Measurements from ENCODE around the gene TGFA.
A peak's percentile ranks its signal among the peaks of the same experiment; 100 is the strongest.

The TGFA gene

DNA sequence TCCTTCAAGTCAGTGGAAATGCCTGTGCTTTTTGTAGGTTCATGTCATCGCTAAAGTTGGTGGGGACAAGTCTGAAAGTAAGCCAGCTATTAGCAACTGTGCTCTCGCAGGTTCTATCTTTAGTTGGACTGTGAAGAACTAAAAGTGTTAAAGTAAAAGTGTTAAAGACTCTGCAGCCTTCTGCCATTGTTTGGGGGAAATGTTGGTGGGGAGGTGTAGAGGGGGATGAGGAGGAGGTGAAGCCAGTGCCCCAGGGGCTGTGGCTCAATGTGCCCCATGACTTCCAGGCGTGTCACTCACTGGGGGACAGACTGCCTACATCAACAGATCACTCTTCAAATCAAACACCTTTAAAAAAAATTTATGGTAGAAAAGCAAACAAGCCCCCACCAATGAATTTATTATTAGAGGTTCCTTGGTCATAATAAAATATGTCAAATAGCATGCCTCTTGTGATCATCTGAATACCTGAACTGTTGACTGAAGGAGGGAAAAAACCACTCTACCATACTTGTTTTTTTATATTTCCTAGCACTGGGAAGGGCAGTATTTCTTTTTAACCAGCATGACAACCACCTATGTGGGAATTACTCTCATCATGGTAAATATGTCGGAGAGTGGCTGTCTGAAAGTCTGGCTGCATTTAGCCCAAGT is 19.3 kb downstream of the TGFA start:
- no peak for DNase-seq (ENCODE audit: low read depth)
- peaks cover 14% of the 10 kb centered on the region for H3K27me3 ChIP-seq (replicated peaks; ENCODE audit: control insufficient read depth, insufficient read depth, low read length)
- H3K9me3 ChIP-seq (ENCODE audit: control insufficient read depth, low read length) = peaks cover 20% of the 10 kb centered on the region
- peaks cover 14% of the 10 kb centered on the region for H3K4me1 ChIP-seq (ENCODE audit: control insufficient read depth, insufficient read depth, low read length)
- no peak overlapping the region for H3K4me3 ChIP-seq (ENCODE audit: low read length)
- no peaks in the 10 kb centered on the region for H3K36me3 ChIP-seq (ENCODE audit: control insufficient read depth, insufficient read depth, low read length, severe bottlenecking)
- no peak overlapping the region for H3K9ac ChIP-seq (ENCODE audit: low read length)

DNA sequence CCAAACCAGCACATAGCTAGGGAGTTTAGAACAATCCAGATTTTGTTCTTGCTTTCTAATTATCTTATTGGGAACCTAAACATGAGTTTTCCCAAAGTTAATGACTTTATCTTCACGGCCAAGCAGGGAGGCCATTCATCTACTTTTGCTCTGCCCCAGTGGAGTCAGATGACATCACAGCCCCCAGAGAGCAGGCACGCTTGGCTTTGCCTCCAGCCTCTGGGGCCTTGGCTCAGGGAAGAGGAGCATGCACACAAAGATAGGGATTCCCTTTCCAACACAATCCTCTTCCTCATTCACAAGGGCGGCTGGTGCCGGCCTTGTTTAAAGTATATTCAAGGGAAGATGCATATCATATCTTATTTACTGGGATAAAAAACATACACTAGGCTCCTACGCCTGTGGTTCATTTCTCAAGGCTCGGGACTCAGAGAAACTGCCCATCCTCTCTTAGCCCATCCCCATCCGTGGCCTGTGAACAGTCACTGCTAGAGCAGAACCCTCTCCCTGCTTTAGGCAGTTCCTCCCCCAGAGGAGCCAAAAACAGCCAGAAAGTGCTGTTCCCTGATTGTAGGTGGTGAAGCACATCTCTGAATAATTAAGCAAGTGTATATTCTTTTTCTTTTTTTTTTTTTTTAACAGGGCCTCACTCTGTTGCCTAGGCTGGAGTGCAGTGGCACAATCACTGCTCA is 21.2 kb downstream of the TGFA start:
- Histone ChIP-seq H3K9ac (ENCODE audit: low read length) (no peak overlapping the region), H3K4me1 (ENCODE audit: control insufficient read depth, insufficient read depth, low read length) (peaks cover 10% of the 10 kb centered on the region), H3K36me3 (ENCODE audit: control insufficient read depth, insufficient read depth, low read length, severe bottlenecking) (no peaks in the 10 kb centered on the region), H3K27me3 (replicated peaks; ENCODE audit: control insufficient read depth, insufficient read depth, low read length) (peaks cover 14% of the 10 kb centered on the region), H3K9me3 (ENCODE audit: control insufficient read depth, low read length) (peaks cover 12% of the 10 kb centered on the region), H3K4me3 (ENCODE audit: low read length) (peak overlapping the region; percentile 8)
- DNase-seq (ENCODE audit: low read depth) = no peak

- no peak overlapping the region for H3K9ac ChIP-seq (ENCODE audit: low read length)
- no peaks in the 10 kb centered on the region for H3K36me3 ChIP-seq (ENCODE audit: control insufficient read depth, insufficient read depth, low read length, severe bottlenecking)
- peak overlapping the region; percentile 8 for H3K4me3 ChIP-seq (ENCODE audit: low read length)
- DNase-seq (ENCODE audit: low read depth) = no peak
- H3K27me3 ChIP-seq (replicated peaks; ENCODE audit: control insufficient read depth, insufficient read depth, low read length) = peaks cover 14% of the 10 kb centered on the region
- H3K4me1 ChIP-seq (ENCODE audit: control insufficient read depth, insufficient read depth, low read length) = peaks cover 10% of the 10 kb centered on the region
- H3K9me3 ChIP-seq (ENCODE audit: control insufficient read depth, low read length) = peaks cover 9% of the 10 kb centered on the region
Measured at GRCh38 chr2:70531419-70532086, 22.1 kb downstream of the TGFA start.

GRCh38 chr2:70529610-70530009 is 24.0 kb downstream of the TGFA start:
- DNase-seq (ENCODE audit: low read depth) = no peak
- H3K4me1 ChIP-seq (ENCODE audit: control insufficient read depth, insufficient read depth, low read length) = peaks cover 21% of the 10 kb centered on the region
- no peaks in the 10 kb centered on the region for H3K36me3 ChIP-seq (ENCODE audit: control insufficient read depth, insufficient read depth, low read length, severe bottlenecking)
- H3K9me3 ChIP-seq (ENCODE audit: control insufficient read depth, low read length) = no peaks in the 10 kb centered on the region
- H3K4me3 ChIP-seq (ENCODE audit: low read length) = no peak overlapping the region
- H3K27me3 ChIP-seq (replicated peaks; ENCODE audit: control insufficient read depth, insufficient read depth, low read length) = peaks cover 11% of the 10 kb centered on the region
- no peak overlapping the region for H3K9ac ChIP-seq (ENCODE audit: low read length)

- Histone ChIP-seq H3K36me3 (ENCODE audit: control insufficient read depth, insufficient read depth, low read length, severe bottlenecking) (no peaks in the 10 kb centered on the region), H3K9ac (ENCODE audit: low read length) (no peak overlapping the region), H3K4me3 (ENCODE audit: low read length) (no peak overlapping the region), H3K4me1 (ENCODE audit: control insufficient read depth, insufficient read depth, low read length) (peaks cover 28% of the 10 kb centered on the region), H3K9me3 (ENCODE audit: control insufficient read depth, low read length) (no peaks in the 10 kb centered on the region), H3K27me3 (replicated peaks; ENCODE audit: control insufficient read depth, insufficient read depth, low read length) (peaks cover 8% of the 10 kb centered on the region)
- DNase-seq (ENCODE audit: low read depth) = no peak
Measured at GRCh38 chr2:70528929-70529328, 24.7 kb downstream of the TGFA start.

- Histone ChIP-seq H3K27me3 (replicated peaks; ENCODE audit: control insufficient read depth, insufficient read depth, low read length) (peaks cover 4% of the 10 kb centered on the region), H3K36me3 (ENCODE audit: control insufficient read depth, insufficient read depth, low read length, severe bottlenecking) (no peaks in the 10 kb centered on the region)
Measured at GRCh38 chr2:70528276-70528675, 25.4 kb downstream of the TGFA start.

GRCh38 chr2:70527447-70528080 is 26.1 kb downstream of the TGFA start:
- no peak for DNase-seq (ENCODE audit: low read depth)
- Histone ChIP-seq H3K27me3 (replicated peaks; ENCODE audit: control insufficient read depth, insufficient read depth, low read length) (no peaks in the 10 kb centered on the region), H3K9me3 (ENCODE audit: control insufficient read depth, low read length) (no peaks in the 10 kb centered on the region), H3K9ac (ENCODE audit: low read length) (no peak overlapping the region), H3K36me3 (ENCODE audit: control insufficient read depth, insufficient read depth, low read length, severe bottlenecking) (no peaks in the 10 kb centered on the region), H3K4me1 (ENCODE audit: control insufficient read depth, insufficient read depth, low read length) (peaks cover 35% of the 10 kb centered on the region), H3K4me3 (ENCODE audit: low read length) (no peak overlapping the region)

More at GRCh38 chr2:70528276-70528675, 25.4 kb downstream of the TGFA start:
- Histone ChIP-seq H3K9ac (ENCODE audit: low read length) (no peak overlapping the region), H3K4me3 (ENCODE audit: low read length) (no peak overlapping the region), H3K4me1 (ENCODE audit: control insufficient read depth, insufficient read depth, low read length) (peaks cover 35% of the 10 kb centered on the region), H3K9me3 (ENCODE audit: control insufficient read depth, low read length) (no peaks in the 10 kb centered on the region)
- DNase-seq (ENCODE audit: low read depth) = no peak

DNA sequence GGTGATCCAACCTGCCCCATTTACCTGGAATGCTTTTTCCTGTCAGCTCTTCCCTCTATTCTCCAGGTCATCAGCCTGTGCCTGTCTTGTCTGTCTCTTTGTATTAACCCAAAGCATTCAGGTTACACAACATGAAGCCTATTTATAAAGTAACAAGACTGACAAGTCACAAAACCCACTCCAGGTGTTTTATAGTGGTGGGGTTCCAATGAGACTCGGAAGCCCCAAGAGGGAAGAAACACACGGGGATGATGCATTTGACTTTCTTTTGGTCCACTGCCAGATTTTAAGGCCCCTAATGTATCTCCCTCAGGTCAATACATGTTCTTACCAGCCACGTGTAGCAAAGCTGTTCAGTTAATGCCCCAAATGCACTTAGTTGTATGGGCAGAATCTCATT is 27.5 kb downstream of the TGFA start:
- no peaks in the 10 kb centered on the region for H3K36me3 ChIP-seq (ENCODE audit: control insufficient read depth, insufficient read depth, low read length, severe bottlenecking)
- no peaks in the 10 kb centered on the region for H3K9me3 ChIP-seq (ENCODE audit: control insufficient read depth, low read length)
- H3K4me3 ChIP-seq (ENCODE audit: low read length) = no peak overlapping the region
- H3K27me3 ChIP-seq (replicated peaks; ENCODE audit: control insufficient read depth, insufficient read depth, low read length) = no peaks in the 10 kb centered on the region
- H3K9ac ChIP-seq (ENCODE audit: low read length) = no peak overlapping the region
- no peak for DNase-seq (ENCODE audit: low read depth)
- peaks cover 25% of the 10 kb centered on the region for H3K4me1 ChIP-seq (ENCODE audit: control insufficient read depth, insufficient read depth, low read length)

GRCh38 chr2:70525032-70525431 is 28.6 kb downstream of the TGFA start:
- H3K9me3 ChIP-seq (ENCODE audit: control insufficient read depth, low read length) = no peaks in the 10 kb centered on the region
- H3K4me3 ChIP-seq (ENCODE audit: low read length) = no peak overlapping the region
- H3K4me1 ChIP-seq (ENCODE audit: control insufficient read depth, insufficient read depth, low read length) = peaks cover 25% of the 10 kb centered on the region
- H3K9ac ChIP-seq (ENCODE audit: low read length) = no peak overlapping the region
- no peaks in the 10 kb centered on the region for H3K27me3 ChIP-seq (replicated peaks; ENCODE audit: control insufficient read depth, insufficient read depth, low read length)
- no peaks in the 10 kb centered on the region for H3K36me3 ChIP-seq (ENCODE audit: control insufficient read depth, insufficient read depth, low read length, severe bottlenecking)
- no peak for DNase-seq (ENCODE audit: low read depth)

GRCh38 chr2:70523996-70524965 is 29.3 kb downstream of the TGFA start:
- H3K27me3 ChIP-seq (replicated peaks; ENCODE audit: control insufficient read depth, insufficient read depth, low read length) = peaks cover 5% of the 10 kb centered on the region
- H3K9ac ChIP-seq (ENCODE audit: low read length) = no peak overlapping the region
- H3K4me3 ChIP-seq (ENCODE audit: low read length) = no peak overlapping the region
- no peaks in the 10 kb centered on the region for H3K9me3 ChIP-seq (ENCODE audit: control insufficient read depth, low read length)
- peaks cover 25% of the 10 kb centered on the region for H3K4me1 ChIP-seq (ENCODE audit: control insufficient read depth, insufficient read depth, low read length)
- DNase-seq (ENCODE audit: low read depth) = peak; percentile 60
- no peaks in the 10 kb centered on the region for H3K36me3 ChIP-seq (ENCODE audit: control insufficient read depth, insufficient read depth, low read length, severe bottlenecking)

All from adipocyte (in vitro differentiated cells).